Karpas-422 (cell line): ENCODE data around the gene PEX19. TPM values are rescaled to one million over a fixed set of nuclear protein-coding genes. Genes with fewer than 3 reads are reported as not detected.

Experiments
- DNase-seq: peaks from one replicate; pipeline ENCODE4 v3.0.0-alpha.2; 2015
- H2AFZ ChIP-seq: fragments of 200-600 bp; sonication (generic); 2 replicates; pipeline ENCODE4 v1.6.1; 2014; ENCODE audit warnings: antibody characterized with exemption, low read length, mixed read lengths
- H3K27ac ChIP-seq: fragments of 200-600 bp; sonication (generic); 2 replicates; pipeline ENCODE4 v1.5.1; 2014; ENCODE audit warnings: mild to moderate bottlenecking, low read length, moderate library complexity
- H3K27me3 ChIP-seq: fragments of 200-600 bp; sonication (generic); 2 replicates; pipeline ENCODE4 v1.6.1; 2014; ENCODE audit warnings: low read length, mixed read lengths
- H3K36me3 ChIP-seq: fragments of 200-600 bp; sonication (generic); 2 replicates; pipeline ENCODE4 v1.6.1; 2014; ENCODE audit warnings: low read length, mixed read lengths; ENCODE audit not compliant: insufficient read depth
- H3K4me1 ChIP-seq: fragments of 200-600 bp; sonication (generic); 2 replicates; pipeline ENCODE4 v1.6.1; 2014; ENCODE audit warnings: mild to moderate bottlenecking, low read length, mixed read lengths
- H3K4me2 ChIP-seq: fragments of 200-600 bp; sonication (generic); 2 replicates; pipeline ENCODE4 v1.6.1; 2014; ENCODE audit warnings: low read length, low read depth, mild to moderate bottlenecking; ENCODE audit not compliant: poor library complexity, severe bottlenecking
- H3K4me3 ChIP-seq: fragments of 200-600 bp; sonication (generic); 2 replicates; pipeline ENCODE4 v1.5.1; 2014; ENCODE audit warnings: mild to moderate bottlenecking, antibody characterized with exemption, low read length, mixed read lengths
- H3K79me2 ChIP-seq: fragments of 200-600 bp; sonication (generic); 2 replicates; pipeline ENCODE4 v1.6.1; 2014; ENCODE audit warnings: mild to moderate bottlenecking, low read length, mixed read lengths
- H3K9ac ChIP-seq: fragments of 200-600 bp; sonication (generic); 2 replicates; pipeline ENCODE4 v1.6.0; 2014; ENCODE audit warnings: low read length
- H3K9me2 ChIP-seq: fragments of 200-600 bp; sonication (generic), shearing (Covaris generic); replicated peaks from 2 replicates; pipeline ENCODE4 v1.6.0; 2014; ENCODE audit warnings: mild to moderate bottlenecking, low read length, moderate library complexity; ENCODE audit not compliant: insufficient read depth
- H3K9me3 ChIP-seq: fragments of 300-700, 200-600 bp; sonication (generic); 2 replicates; pipeline ENCODE4 v1.6.1; 2014; ENCODE audit warnings: low read length, mixed read lengths
- H4K20me1 ChIP-seq: fragments of 200-600 bp; sonication (generic); 2 replicates; pipeline ENCODE4 v1.6.1; 2014; ENCODE audit warnings: mild to moderate bottlenecking, antibody characterized with exemption, low read length, low read depth; ENCODE audit not compliant: insufficient read depth
- total RNA-seq: library from RNA; depleted of rRNA; stranded (reverse); fragments of >200 nt; shearing (Covaris generic); gene quantifications from 2 replicates; pipeline ENCODE4 v1.2.3, GENCODE V29; 2014; ENCODE audit warnings: low replicate concordance; rRNA removed

Gene PEX19
- total RNA-seq = 27.1 and 29.3 TPM in 2 replicates

- no peaks in the 10 kb centered on the region for H3K27me3 ChIP-seq
- H3K9me3 ChIP-seq = no peaks in the 10 kb centered on the region
- peaks cover 18% of the 10 kb centered on the region for H3K79me2 ChIP-seq
- H3K9me2 ChIP-seq = no peaks in the 10 kb centered on the region
- peak; percentile 96 for DNase-seq
- peaks cover 11% of the 10 kb centered on the region for H3K4me1 ChIP-seq
- H4K20me1 ChIP-seq = no peaks in the 10 kb centered on the region
- H2AFZ ChIP-seq = peak within 1 kb of the TSS; percentile 47
- H3K4me3 ChIP-seq = peak within 1 kb of the TSS; percentile 82
- peaks cover 18% of the 10 kb centered on the region for H3K36me3 ChIP-seq
- H3K4me2 ChIP-seq = peak within 1 kb of the TSS; percentile 83
- peak within 1 kb of the TSS; percentile 77 for H3K9ac ChIP-seq
- H3K27ac ChIP-seq = peak within 1 kb of the TSS; percentile 23; the same call in 1 of the 2 replicates
These were observed at the start of gene PEX19 for GRCh38 chr1:160284782-160285344. PEX19 (minus strand) TSS chr1:160285133; CDS start chr1:160285124, 9 bp downstream.

GRCh38 chr1:160332516-160332915 lies 47.6 kb upstream of the PEX19 start:
- H3K9me2 ChIP-seq = no peaks in the 10 kb centered on the region
- H3K9me3 ChIP-seq = no peaks in the 10 kb centered on the region
- H3K4me2 ChIP-seq = no peak overlapping the region
- peaks cover 59% of the 10 kb centered on the region; the same call in 1 of the 2 replicates for H3K36me3 ChIP-seq
- no peaks in the 10 kb centered on the region for H3K27me3 ChIP-seq
- no peak overlapping the region for H3K9ac ChIP-seq
- H3K79me2 ChIP-seq = peaks cover 38% of the 10 kb centered on the region
- H3K27ac ChIP-seq = no peak overlapping the region
- no peak overlapping the region for H3K4me3 ChIP-seq
- no peak overlapping the region for H2AFZ ChIP-seq
- H4K20me1 ChIP-seq = no peaks in the 10 kb centered on the region; the same call in 1 of the 2 replicates
- no peaks in the 10 kb centered on the region for H3K4me1 ChIP-seq
- no peak for DNase-seq

GRCh38 chr1:160330119-160330518 lies 45.2 kb upstream of the PEX19 start:
- Histone ChIP-seq H3K27me3 (no peaks in the 10 kb centered on the region), H3K9me2 (no peaks in the 10 kb centered on the region), H3K36me3 (peaks cover 74% of the 10 kb centered on the region), H3K9ac (no peak overlapping the region), H3K9me3 (no peaks in the 10 kb centered on the region), H4K20me1 (no peaks in the 10 kb centered on the region; the same call in 1 of the 2 replicates), H3K79me2 (peaks cover 36% of the 10 kb centered on the region), H3K27ac (no peak overlapping the region), H3K4me2 (no peak overlapping the region), H3K4me3 (no peak overlapping the region), H2AFZ (no peak overlapping the region), H3K4me1 (no peaks in the 10 kb centered on the region)
- no peak for DNase-seq

GRCh38 chr1:160328184-160328583 lies 43.3 kb upstream of the PEX19 start:
- peaks cover 25% of the 10 kb centered on the region for H3K79me2 ChIP-seq
- no peak overlapping the region for H3K9ac ChIP-seq
- peaks cover 70% of the 10 kb centered on the region for H3K36me3 ChIP-seq
- no peaks in the 10 kb centered on the region; the same call in 1 of the 2 replicates for H4K20me1 ChIP-seq
- H3K4me3 ChIP-seq = no peak overlapping the region
- no peak overlapping the region for H3K4me2 ChIP-seq
- H2AFZ ChIP-seq = no peak overlapping the region
- H3K27me3 ChIP-seq = no peaks in the 10 kb centered on the region
- no peak overlapping the region for H3K27ac ChIP-seq
- H3K9me3 ChIP-seq = no peaks in the 10 kb centered on the region
- no peak for DNase-seq
- H3K4me1 ChIP-seq = no peaks in the 10 kb centered on the region
- no peaks in the 10 kb centered on the region for H3K9me2 ChIP-seq

GRCh38 chr1:160326418-160326817 lies 41.5 kb upstream of the PEX19 start:
- Histone ChIP-seq H3K9me3 (no peaks in the 10 kb centered on the region), H3K79me2 (peaks cover 40% of the 10 kb centered on the region), H4K20me1 (no peaks in the 10 kb centered on the region; the same call in 1 of the 2 replicates), H3K27me3 (no peaks in the 10 kb centered on the region), H3K27ac (no peak overlapping the region), H3K4me3 (no peak overlapping the region), H3K9me2 (no peaks in the 10 kb centered on the region), H3K36me3 (peaks cover 74% of the 10 kb centered on the region), H3K4me1 (no peaks in the 10 kb centered on the region), H2AFZ (no peak overlapping the region), H3K4me2 (no peak overlapping the region), H3K9ac (no peak overlapping the region)
- DNase-seq = no peak

GRCh38 chr1:160325252-160325651 lies 40.3 kb upstream of the PEX19 start:
- Histone ChIP-seq H3K36me3 (peaks cover 72% of the 10 kb centered on the region), H3K9me2 (no peaks in the 10 kb centered on the region), H4K20me1 (no peaks in the 10 kb centered on the region; the same call in 1 of the 2 replicates), H3K79me2 (peaks cover 47% of the 10 kb centered on the region), H3K4me3 (no peak overlapping the region), H2AFZ (no peak overlapping the region), H3K27ac (no peak overlapping the region), H3K27me3 (no peaks in the 10 kb centered on the region), H3K4me1 (no peaks in the 10 kb centered on the region), H3K9ac (no peak overlapping the region), H3K9me3 (no peaks in the 10 kb centered on the region), H3K4me2 (no peak overlapping the region)
- DNase-seq = no peak

- DNase-seq = no peak
- Histone ChIP-seq H3K79me2 (peaks cover 59% of the 10 kb centered on the region), H3K9ac (no peak overlapping the region), H4K20me1 (no peaks in the 10 kb centered on the region), H3K27me3 (no peaks in the 10 kb centered on the region), H3K9me3 (no peaks in the 10 kb centered on the region), H2AFZ (no peak overlapping the region), H3K27ac (no peak overlapping the region), H3K4me1 (no peaks in the 10 kb centered on the region), H3K36me3 (peaks cover 76% of the 10 kb centered on the region), H3K4me2 (no peak overlapping the region), H3K9me2 (no peaks in the 10 kb centered on the region), H3K4me3 (no peak overlapping the region)
These were observed 37.9 kb upstream of the PEX19 start for GRCh38 chr1:160322831-160323230.

GRCh38 chr1:160315359-160315758 lies 30.4 kb upstream of the PEX19 start:
- no peak overlapping the region for H3K4me3 ChIP-seq
- H3K4me2 ChIP-seq = no peak overlapping the region
- H3K79me2 ChIP-seq = peaks cover 49% of the 10 kb centered on the region
- no peak overlapping the region for H3K27ac ChIP-seq
- H3K9ac ChIP-seq = no peak overlapping the region
- H3K9me2 ChIP-seq = no peaks in the 10 kb centered on the region
- peaks cover 80% of the 10 kb centered on the region for H3K36me3 ChIP-seq
- H3K9me3 ChIP-seq = no peaks in the 10 kb centered on the region
- DNase-seq = no peak
- no peaks in the 10 kb centered on the region for H4K20me1 ChIP-seq
- no peak overlapping the region for H2AFZ ChIP-seq
- H3K27me3 ChIP-seq = no peaks in the 10 kb centered on the region
- H3K4me1 ChIP-seq = no peaks in the 10 kb centered on the region
